GM12874 (cell line): ENCODE measurements around the gene SESN3.

ENCODE experiments used
- CTCF ChIP-seq: IDR thresholded peaks from 2 replicates; pipeline ENCODE4 v1.5.1; 2011; ENCODE audit warnings: low read depth, mild to moderate bottlenecking, control low read depth, low read length, moderate library complexity; ENCODE audit not compliant: insufficient read depth

SESN3 gene

GRCh38 chr11:95247127-95247684 lies 16.2 kb upstream of the SESN3 start:
- no peak for TF ChIP-seq CTCF

- TF ChIP-seq CTCF, result no peak
Observed at GRCh38 chr11:95245581-95245980, 14.6 kb upstream of the SESN3 start.

- no peak for TF ChIP-seq CTCF
Observed at GRCh38 chr11:95245038-95245437, 14.0 kb upstream of the SESN3 start.

- no peak for TF ChIP-seq CTCF
Observed at GRCh38 chr11:95243673-95244072, 12.7 kb upstream of the SESN3 start.

- TF ChIP-seq CTCF, result no peak
Observed at GRCh38 chr11:95242845-95243605, 12.0 kb upstream of the SESN3 start.

- TF ChIP-seq CTCF, result no peak
Observed at GRCh38 chr11:95242091-95242844, 11.3 kb upstream of the SESN3 start.

- no peak for TF ChIP-seq CTCF
Observed at GRCh38 chr11:95241681-95242081, 10.7 kb upstream of the SESN3 start.
